Effector memory CD4-positive, alpha-beta T cell (primary cell): ENCODE measurements around the gene MXD3.

ENCODE experiments used
- DNase-seq, 3 donors: peaks; one replicate each; pipeline ENCODE4 v3.0.0-alpha.2; 2020
- H3K27ac ChIP-seq: 2 replicates; pipeline ENCODE4 v1.7.0; 2013; ENCODE audit warnings: mild to moderate bottlenecking, low read length, moderate library complexity; ENCODE audit not compliant: insufficient read depth, poor library complexity, severe bottlenecking
- H3K27me3 ChIP-seq: replicated peaks from 2 replicates; pipeline ENCODE4 v1.7.0; 2013; ENCODE audit warnings: mild to moderate bottlenecking, low read length; ENCODE audit not compliant: insufficient read depth, control insufficient read depth, poor library complexity, severe bottlenecking
- H3K36me3 ChIP-seq: 2 replicates; pipeline ENCODE4 v1.7.0; 2013; ENCODE audit warnings: mild to moderate bottlenecking, low read length, moderate library complexity; ENCODE audit not compliant: control insufficient read depth, insufficient read depth
- H3K4me1 ChIP-seq: 2 replicates; pipeline ENCODE4 v1.7.0; 2013; ENCODE audit warnings: low read length, mild to moderate bottlenecking; ENCODE audit not compliant: control insufficient read depth, insufficient read depth, poor library complexity, severe bottlenecking
- H3K4me3 ChIP-seq: 2 replicates; pipeline ENCODE4 v1.7.0; 2013; ENCODE audit warnings: low read length, low read depth, mild to moderate bottlenecking; ENCODE audit not compliant: insufficient read depth, poor library complexity, severe bottlenecking
- H3K9me3 ChIP-seq: 2 replicates; pipeline ENCODE4 v1.7.0; 2013; ENCODE audit warnings: mild to moderate bottlenecking, low read length, moderate library complexity; ENCODE audit not compliant: control insufficient read depth

MXD3 gene

DNA sequence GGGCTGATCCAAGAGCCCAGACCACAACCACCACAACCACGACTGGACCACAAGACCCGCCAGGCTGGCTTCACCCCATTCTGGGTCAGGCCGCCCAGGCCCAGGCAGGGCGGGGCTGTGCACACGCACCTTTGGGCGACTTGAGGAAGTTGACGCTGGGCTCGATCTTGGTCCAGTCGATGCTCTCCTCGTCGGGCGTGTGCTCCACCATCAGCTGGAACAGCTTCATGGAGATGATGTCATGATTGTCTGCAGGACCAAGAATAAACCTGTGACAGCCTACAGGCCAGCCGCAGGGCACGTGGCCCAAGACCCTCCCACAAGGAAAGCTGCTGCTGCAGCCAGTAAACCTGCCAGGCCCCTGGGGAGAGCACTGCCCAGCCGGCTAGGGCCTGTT is 22.5 kb upstream of the MXD3 start:
- no peaks in the 10 kb centered on the region for H3K27me3 ChIP-seq
- H3K36me3 ChIP-seq: peaks cover 87% of the 10 kb centered on the region
- no peak overlapping the region for H3K27ac ChIP-seq
- H3K4me3 ChIP-seq: no peak overlapping the region
- no peaks in the 10 kb centered on the region for H3K9me3 ChIP-seq
- no peaks in the 10 kb centered on the region for H3K4me1 ChIP-seq
- no peak for DNase-seq

DNA sequence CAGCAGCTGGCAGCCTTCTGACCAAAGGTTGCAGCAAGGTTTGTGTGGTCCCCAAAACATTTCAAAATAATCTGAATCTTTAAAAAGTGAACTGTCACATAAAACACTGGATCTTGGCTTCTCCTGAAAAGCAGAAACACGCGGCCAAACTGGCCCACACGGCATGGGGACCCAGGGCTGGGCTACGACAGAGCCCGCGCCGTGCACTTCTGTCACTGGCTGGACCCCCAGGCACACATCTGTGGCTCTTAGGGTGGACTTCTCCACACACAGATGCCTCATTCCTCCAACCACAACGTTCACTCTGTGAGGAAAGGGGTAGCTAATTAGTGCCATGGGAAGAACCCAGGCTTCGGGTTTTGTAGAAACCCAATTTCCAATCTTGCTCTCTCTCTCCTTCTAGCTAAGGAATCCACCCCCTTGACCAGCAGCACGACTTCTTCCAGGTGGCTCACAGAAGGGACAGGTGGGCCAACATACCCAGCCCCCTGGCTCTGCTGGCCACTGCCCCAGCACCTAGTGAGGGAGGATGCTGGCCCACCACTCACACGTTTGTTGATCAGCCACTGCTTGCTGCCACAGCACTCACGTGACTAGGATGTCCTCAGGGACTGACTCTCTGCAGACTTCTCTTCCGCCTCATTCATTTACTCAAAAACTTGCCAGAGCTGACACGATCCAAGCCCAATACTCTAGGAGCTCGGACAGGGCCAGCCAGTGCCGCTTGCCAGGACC is 21.9 kb upstream of the MXD3 start:
- Histone ChIP-seq H3K27ac (no peak overlapping the region), H3K4me3 (no peak overlapping the region), H3K4me1 (no peaks in the 10 kb centered on the region), H3K27me3 (no peaks in the 10 kb centered on the region), H3K9me3 (no peaks in the 10 kb centered on the region), H3K36me3 (peaks cover 81% of the 10 kb centered on the region)
- no peak for DNase-seq

DNA sequence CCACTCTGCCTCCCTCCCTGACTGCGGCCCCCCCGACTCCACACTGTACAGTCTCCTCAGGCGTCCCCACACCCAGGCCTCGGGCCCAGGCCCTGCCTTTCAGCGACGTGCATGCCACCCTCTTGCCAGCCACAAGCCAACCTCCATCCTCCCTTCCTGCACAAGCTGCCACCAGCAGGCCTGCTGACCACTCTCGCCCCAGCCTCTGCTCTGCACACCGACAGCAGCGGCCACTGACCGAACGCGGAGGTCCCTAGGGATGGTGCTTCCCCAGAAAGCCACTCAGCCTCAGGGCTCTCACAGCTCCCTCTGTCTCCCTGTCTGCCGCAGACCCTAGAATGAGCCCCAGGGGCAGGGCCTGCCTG is 21.2 kb upstream of the MXD3 start:
- Histone ChIP-seq H3K9me3 (no peaks in the 10 kb centered on the region), H3K27me3 (no peaks in the 10 kb centered on the region), H3K4me1 (no peaks in the 10 kb centered on the region), H3K27ac (no peak overlapping the region), H3K4me3 (no peak overlapping the region), H3K36me3 (peaks cover 74% of the 10 kb centered on the region)
- DNase-seq: no peak

DNA sequence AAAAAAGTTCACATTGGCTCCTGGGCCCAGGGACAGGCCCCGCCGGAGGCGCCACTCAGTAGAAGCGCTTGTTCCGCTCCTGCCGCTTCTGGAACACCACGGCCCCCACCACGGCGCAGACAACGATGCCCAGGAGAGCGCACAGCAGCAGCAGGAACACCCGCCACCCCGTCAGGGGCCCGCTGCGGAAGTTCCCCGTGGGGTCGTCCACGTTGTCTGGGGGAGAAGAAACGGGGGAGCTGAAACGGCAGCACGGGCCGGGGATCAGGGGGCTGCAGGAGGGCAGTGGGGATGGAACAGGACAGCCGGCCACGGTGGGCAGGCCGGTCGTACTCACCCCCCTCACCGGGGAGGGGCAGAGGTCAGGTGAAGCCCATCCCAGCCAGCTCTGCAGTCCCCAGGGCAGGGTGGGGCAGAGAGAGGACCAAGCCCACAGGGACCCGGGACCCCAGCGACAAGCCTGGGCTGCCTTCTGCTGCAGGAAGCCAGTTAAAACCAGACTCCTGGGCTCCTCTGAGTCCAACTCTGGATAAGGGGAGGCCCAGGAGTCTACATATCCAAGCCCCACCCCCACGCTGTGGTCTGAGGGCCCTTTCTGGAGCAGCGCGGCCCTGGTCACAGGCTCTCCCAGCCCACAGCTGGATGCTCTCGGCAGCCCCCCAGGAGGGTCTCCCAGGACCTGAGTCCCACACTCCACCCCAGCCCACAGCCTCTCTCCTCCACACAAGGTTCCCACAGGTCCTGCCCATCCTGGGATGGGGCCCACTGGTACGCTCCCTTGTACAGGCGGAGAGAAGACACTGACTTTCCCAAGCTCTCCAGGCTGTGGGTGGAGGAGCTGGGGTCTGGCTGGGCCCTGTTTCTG is 20.6 kb upstream of the MXD3 start:
- no peak for DNase-seq
- Histone ChIP-seq H3K9me3 (no peaks in the 10 kb centered on the region), H3K27me3 (no peaks in the 10 kb centered on the region), H3K36me3 (peaks cover 68% of the 10 kb centered on the region), H3K4me3 (no peak overlapping the region), H3K27ac (no peak overlapping the region), H3K4me1 (no peaks in the 10 kb centered on the region)

DNA sequence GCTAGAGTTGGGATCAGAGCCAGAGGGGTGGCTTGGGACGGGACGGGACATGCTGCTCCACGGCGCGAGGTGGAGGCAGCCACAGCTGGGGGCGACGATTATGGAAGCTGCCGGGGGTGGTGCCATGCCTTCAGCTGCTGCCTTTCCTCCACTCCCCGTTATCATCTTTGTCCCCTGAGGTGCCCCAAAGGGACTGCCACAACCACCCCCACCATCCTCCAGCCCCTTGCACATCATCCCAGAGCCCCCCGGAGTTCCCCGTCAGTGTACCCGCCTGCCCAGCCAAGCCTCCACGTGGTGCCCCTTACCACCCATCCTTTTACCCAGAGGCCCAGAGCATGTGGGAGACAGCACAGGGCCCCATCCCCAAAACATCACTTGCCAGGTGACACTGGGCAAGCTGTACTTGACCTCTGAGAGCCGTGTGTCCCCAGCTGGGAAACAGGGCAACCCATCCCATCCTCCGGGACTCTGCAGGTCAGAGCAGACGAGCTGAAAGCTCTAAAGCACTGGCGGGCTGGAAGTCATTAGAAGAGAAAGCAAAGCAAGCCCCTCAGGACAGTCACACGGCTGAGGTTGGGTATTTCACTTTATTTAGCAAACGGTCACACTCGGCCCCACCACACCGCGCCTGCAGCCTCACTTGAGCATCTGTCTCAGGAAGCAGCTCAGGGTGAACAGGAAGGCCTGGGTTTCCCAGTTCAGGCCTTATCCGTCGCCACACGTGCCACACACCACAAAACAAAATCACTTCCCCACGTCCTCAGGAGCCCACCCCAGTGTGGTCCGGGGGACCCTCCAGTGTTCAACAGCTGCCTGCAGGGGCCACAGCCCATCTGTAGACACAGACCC is 19.5 kb upstream of the MXD3 start:
- Histone ChIP-seq H3K9me3 (no peaks in the 10 kb centered on the region), H3K4me3 (no peak overlapping the region), H3K27ac (no peak overlapping the region), H3K4me1 (no peaks in the 10 kb centered on the region), H3K36me3 (peaks cover 57% of the 10 kb centered on the region), H3K27me3 (no peaks in the 10 kb centered on the region)
- no peak for DNase-seq

DNA sequence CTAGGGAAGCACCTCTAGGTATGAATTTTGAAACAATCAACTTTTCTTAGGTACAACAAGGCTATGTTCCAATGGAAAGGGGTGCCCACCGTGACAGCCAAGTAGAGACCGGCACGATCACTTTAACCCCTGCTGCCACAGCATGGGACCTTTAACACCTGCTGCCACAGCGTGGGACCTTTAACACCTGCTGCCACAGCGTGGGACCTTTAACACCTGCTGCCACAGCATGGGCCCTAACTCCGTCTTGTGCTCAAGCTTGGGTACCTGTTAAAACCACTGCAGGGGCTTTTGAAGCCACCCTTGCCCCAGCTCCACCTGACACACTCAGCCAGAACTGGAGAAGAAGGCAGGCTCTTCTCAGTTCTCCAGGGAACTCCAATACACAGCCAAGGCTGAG is 18.2 kb upstream of the MXD3 start:
- no peaks in the 10 kb centered on the region for H3K27me3 ChIP-seq
- no peaks in the 10 kb centered on the region for H3K4me1 ChIP-seq
- no peaks in the 10 kb centered on the region for H3K9me3 ChIP-seq
- no peak overlapping the region for H3K4me3 ChIP-seq
- H3K36me3 ChIP-seq: peaks cover 44% of the 10 kb centered on the region
- no peak for DNase-seq
- no peak overlapping the region for H3K27ac ChIP-seq

DNA sequence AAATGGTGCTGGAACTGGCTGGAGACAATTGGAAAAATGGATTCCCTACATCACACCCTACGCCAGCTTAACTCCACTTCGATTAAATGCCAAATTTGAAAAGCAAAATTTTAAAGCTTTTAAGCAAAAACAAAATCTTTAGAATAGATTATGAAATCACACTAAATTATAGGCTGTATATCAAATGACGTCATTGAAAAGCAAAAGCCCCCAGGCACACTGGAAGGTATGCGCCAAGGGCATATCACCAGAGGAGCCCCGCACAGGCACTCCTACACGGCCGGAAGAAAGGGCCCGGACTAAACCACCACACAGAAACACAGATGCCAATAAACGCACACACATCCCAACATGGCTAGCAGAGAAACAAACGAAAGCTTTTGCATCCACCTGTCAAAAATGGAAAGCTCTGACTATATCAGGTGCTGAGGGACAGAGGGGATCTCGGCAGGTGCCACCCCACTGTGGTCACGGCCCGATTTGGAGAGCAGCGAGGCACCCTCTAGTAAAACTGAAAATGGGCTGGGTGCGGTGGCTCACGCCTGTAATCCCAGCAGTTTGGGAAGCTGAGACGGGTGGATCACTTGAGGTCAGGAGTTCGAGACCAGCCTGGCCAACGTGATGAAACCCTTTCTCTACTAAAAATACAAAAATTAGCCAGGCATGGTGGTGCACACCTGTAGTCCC is 17.0 kb upstream of the MXD3 start:
- DNase-seq: no peak
- H3K27ac ChIP-seq: no peak overlapping the region
- H3K4me1 ChIP-seq: no peaks in the 10 kb centered on the region
- H3K27me3 ChIP-seq: no peaks in the 10 kb centered on the region
- H3K9me3 ChIP-seq: no peaks in the 10 kb centered on the region
- peaks cover 32% of the 10 kb centered on the region for H3K36me3 ChIP-seq
- no peak overlapping the region for H3K4me3 ChIP-seq

DNA sequence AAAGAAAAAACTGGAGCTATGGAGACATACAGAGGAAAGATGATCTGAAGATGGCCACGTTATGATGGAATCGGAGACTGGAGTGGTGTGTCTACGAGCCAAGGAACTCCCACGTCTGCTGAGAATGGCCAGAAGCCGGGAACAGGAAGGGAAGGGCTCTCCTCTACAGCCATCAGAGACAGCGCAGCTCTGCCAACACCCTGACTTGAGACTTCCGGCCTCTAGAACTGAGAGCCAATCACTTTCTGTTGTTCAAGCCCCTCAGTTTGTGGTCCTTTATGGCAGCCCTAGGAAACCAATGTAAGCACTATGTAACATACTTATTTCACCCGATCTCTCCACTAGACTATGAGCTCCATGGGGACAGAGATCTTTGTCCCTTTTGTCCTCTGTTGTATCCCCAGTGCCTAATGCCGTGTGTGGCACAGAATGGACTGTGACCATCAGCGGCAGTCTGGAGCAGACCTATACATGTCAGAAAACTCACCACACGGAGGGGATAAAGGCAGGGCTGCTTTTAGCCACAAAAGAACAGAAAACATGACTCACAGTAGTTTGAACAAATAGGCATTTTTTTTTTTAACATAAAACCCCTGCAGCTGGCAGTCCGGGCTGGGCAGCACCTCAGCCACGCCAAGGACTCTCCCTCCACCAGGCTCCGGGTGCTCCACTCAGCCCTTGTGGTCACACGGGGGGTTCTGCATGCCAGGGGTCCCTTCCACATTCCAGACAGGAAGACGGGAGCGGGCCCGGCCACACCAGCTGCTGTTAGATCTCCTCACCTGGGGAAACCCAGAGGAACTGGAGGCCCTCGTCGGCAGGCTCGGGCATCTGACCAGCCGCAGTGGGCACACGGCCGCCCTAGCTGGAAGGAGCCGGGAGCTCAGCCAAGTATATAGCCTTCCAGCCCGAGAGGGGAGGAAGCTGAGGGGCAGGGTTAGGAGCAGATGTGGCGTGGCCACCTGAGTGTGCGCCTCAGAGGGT is 16.1 kb upstream of the MXD3 start:
- H3K4me1 ChIP-seq: no peaks in the 10 kb centered on the region
- peaks cover 24% of the 10 kb centered on the region for H3K36me3 ChIP-seq
- no peak overlapping the region for H3K4me3 ChIP-seq
- no peaks in the 10 kb centered on the region for H3K27me3 ChIP-seq
- no peaks in the 10 kb centered on the region for H3K9me3 ChIP-seq
- H3K27ac ChIP-seq: no peak overlapping the region
- DNase-seq: no peak
